Activated T-helper 1 cell treated with anti-CD3 and anti-CD28 coated beads, Interleukin-12 subunit alpha, Interleukin-12 subunit beta, Interleukin-2, Interleukin-4 antibody, amounts not matched to agents 30 ng/mL and 10 ng/mL and 1 ng/mL, durations not matched to agents 14 hours and 24 hours and 36 hours (primary cell): ENCODE data around the gene RPL10A. TPM values are rescaled to one million over a fixed set of nuclear protein-coding genes. Genes with fewer than 3 reads are reported as not detected.
"Not testable (repeated sequence)": the region's sequence is repeated elsewhere in the genome, so short reads cannot be mapped to it uniquely, and the experiment has no call there.

Experiments
- DNase-seq: peaks from one replicate; pipeline ENCODE4 v3.0.0; 2021; ENCODE audit warnings: low spot score
- H3K27ac Mint-ChIP-seq: one replicate; pipeline ENCODE4 v1.8.0; 2021; ENCODE audit warnings: mild to moderate bottlenecking, mixed read lengths
- H3K27me3 Mint-ChIP-seq: one replicate; pipeline ENCODE4 v1.8.0; 2022; ENCODE audit warnings: mild to moderate bottlenecking, moderate library complexity, mixed read lengths; ENCODE audit not compliant: insufficient read depth
- H3K36me3 Mint-ChIP-seq: one replicate; pipeline ENCODE4 v1.8.0; 2021; ENCODE audit warnings: low read depth, mixed read lengths
- H3K4me1 Mint-ChIP-seq: one replicate; pipeline ENCODE4 v1.8.0; 2021; ENCODE audit warnings: low read depth, mixed read lengths
- H3K4me3 Mint-ChIP-seq: one replicate; pipeline ENCODE4 v1.8.0; 2021; ENCODE audit warnings: mild to moderate bottlenecking, moderate library complexity, mixed read lengths
- H3K9me3 Mint-ChIP-seq: one replicate; pipeline ENCODE4 v1.8.0; 2021; ENCODE audit warnings: mixed read lengths
- intact Hi-C: fragments of 100-400 bp; cut with micrococcal nuclease; formaldehyde crosslinking; loops from one replicate; pipeline ENCODE4 v1.15.1; 2024
- total RNA-seq: library from RNA; stranded (reverse); gene quantifications from 2 replicates; pipeline ENCODE4 v1.2.3, GENCODE V29; 2022

RPL10A gene
- 1,580 and 1,584 TPM in 2 replicates for total RNA-seq

GRCh38 chr6:35468181-35468979, at the start of gene RPL10A:
Gene RPL10A, plus strand, starts transcription at chr6:35468401. Its CDS starts 34 bp downstream, at chr6:35468435.
- no peaks in the 10 kb centered on the region for H3K27me3 Mint-ChIP-seq
- intact Hi-C loops: loop anchor here (1.0 to 2.0 kb wide), 7 partner anchors 16 to 209 kb away; partner anchors contain the start of genes DEF6, FANCE, PPARD and TEAD3
- peak; percentile 93 for DNase-seq
- H3K9me3 Mint-ChIP-seq: no peaks in the 10 kb centered on the region
- peak within 1 kb of the TSS; percentile 97 for H3K4me3 Mint-ChIP-seq
- H3K36me3 Mint-ChIP-seq: peaks cover 49% of the 10 kb centered on the region
- H3K4me1 Mint-ChIP-seq: peaks cover 36% of the 10 kb centered on the region
- H3K27ac Mint-ChIP-seq: peak within 1 kb of the TSS; percentile 98

GRCh38 chr6:35419417-35419816, 48.8 kb upstream of the RPL10A start:
- no peaks in the 10 kb centered on the region for H3K27me3 Mint-ChIP-seq

GRCh38 chr6:35419961-35420360, 48.2 kb upstream of the RPL10A start:
- H3K4me3 Mint-ChIP-seq: no peak overlapping the region
- H3K4me1 Mint-ChIP-seq: peaks cover 43% of the 10 kb centered on the region
- no peak for DNase-seq
- H3K27ac Mint-ChIP-seq: peak overlapping the region; percentile 18
- H3K36me3 Mint-ChIP-seq: peaks cover 20% of the 10 kb centered on the region
- H3K27me3 Mint-ChIP-seq: no peaks in the 10 kb centered on the region
- intact Hi-C loops: loop anchor here (2.0 kb wide), 1 partner anchor 29 kb away; no protein-coding TSS in a partner anchor
- H3K9me3 Mint-ChIP-seq: no peaks in the 10 kb centered on the region

More at GRCh38 chr6:35419417-35419816, 48.8 kb upstream of the RPL10A start:
- H3K4me3 Mint-ChIP-seq: no peak overlapping the region
- H3K9me3 Mint-ChIP-seq: no peaks in the 10 kb centered on the region
- peaks cover 23% of the 10 kb centered on the region for H3K36me3 Mint-ChIP-seq
- H3K27ac Mint-ChIP-seq: peak overlapping the region; percentile 18
- H3K4me1 Mint-ChIP-seq: peaks cover 48% of the 10 kb centered on the region
- DNase-seq: peak; percentile 8
- intact Hi-C loops: loop anchor here (2.0 kb wide), 1 partner anchor 29 kb away; no protein-coding TSS in a partner anchor

- H3K27me3 Mint-ChIP-seq: no peaks in the 10 kb centered on the region
- H3K36me3 Mint-ChIP-seq: peaks cover 31% of the 10 kb centered on the region
- intact Hi-C loops: no loop called here
- no peak overlapping the region for H3K27ac Mint-ChIP-seq
- peaks cover 4% of the 10 kb centered on the region for H3K4me1 Mint-ChIP-seq
- peaks cover 18% of the 10 kb centered on the region for H3K9me3 Mint-ChIP-seq
- H3K4me3 Mint-ChIP-seq: no peak overlapping the region
- no peak for DNase-seq
Measured at GRCh38 chr6:35425284-35425683, 42.9 kb upstream of the RPL10A start.

- peaks cover 19% of the 10 kb centered on the region for H3K9me3 Mint-ChIP-seq
- no peaks in the 10 kb centered on the region for H3K27me3 Mint-ChIP-seq
- peak overlapping the region; percentile 22 for H3K27ac Mint-ChIP-seq
- no peak overlapping the region for H3K4me3 Mint-ChIP-seq
- peaks cover 29% of the 10 kb centered on the region for H3K36me3 Mint-ChIP-seq
- intact Hi-C loops: no loop called here
- no peak for DNase-seq
- peaks cover 4% of the 10 kb centered on the region for H3K4me1 Mint-ChIP-seq
Measured at GRCh38 chr6:35426074-35426473, 42.1 kb upstream of the RPL10A start.

GRCh38 chr6:35427435-35427834, 40.8 kb upstream of the RPL10A start:
- DNase-seq: no peak
- H3K27ac Mint-ChIP-seq: no peak overlapping the region
- no peaks in the 10 kb centered on the region for H3K4me1 Mint-ChIP-seq
- H3K9me3 Mint-ChIP-seq: peaks cover 19% of the 10 kb centered on the region
- intact Hi-C loops: no loop called here
- H3K36me3 Mint-ChIP-seq: peaks cover 23% of the 10 kb centered on the region
- no peaks in the 10 kb centered on the region for H3K27me3 Mint-ChIP-seq
- no peak overlapping the region for H3K4me3 Mint-ChIP-seq

- intact Hi-C loops: no loop called here
- no peaks in the 10 kb centered on the region for H3K4me1 Mint-ChIP-seq
- no peaks in the 10 kb centered on the region for H3K27me3 Mint-ChIP-seq
- H3K27ac Mint-ChIP-seq: no peak overlapping the region
- H3K4me3 Mint-ChIP-seq: no peak overlapping the region
- peaks cover 19% of the 10 kb centered on the region for H3K9me3 Mint-ChIP-seq
- peaks cover 23% of the 10 kb centered on the region for H3K36me3 Mint-ChIP-seq
- no peak for DNase-seq
Measured at GRCh38 chr6:35427851-35428321, 40.3 kb upstream of the RPL10A start.

- Mint-ChIP-seq H3K4me3 (no peak overlapping the region), H3K27ac (no peak overlapping the region)
Measured at GRCh38 chr6:35428421-35429149, 39.6 kb upstream of the RPL10A start.

GRCh38 chr6:35429463-35429862, 38.7 kb upstream of the RPL10A start:
- H3K27ac Mint-ChIP-seq: no peak overlapping the region
- DNase-seq: no peak
- no peak overlapping the region for H3K4me3 Mint-ChIP-seq
- intact Hi-C loops: no loop called here
- H3K9me3 Mint-ChIP-seq: peaks cover 19% of the 10 kb centered on the region
- H3K27me3 Mint-ChIP-seq: no peaks in the 10 kb centered on the region
- H3K36me3 Mint-ChIP-seq: peaks cover 23% of the 10 kb centered on the region
- no peaks in the 10 kb centered on the region for H3K4me1 Mint-ChIP-seq

More at GRCh38 chr6:35428421-35429149, 39.6 kb upstream of the RPL10A start:
- Mint-ChIP-seq H3K4me1 (no peaks in the 10 kb centered on the region), H3K36me3 (peaks cover 23% of the 10 kb centered on the region), H3K9me3 (peaks cover 19% of the 10 kb centered on the region), H3K27me3 (no peaks in the 10 kb centered on the region)
- DNase-seq: no peak
- intact Hi-C loops: no loop called here

GRCh38 chr6:35432291-35432690, 35.9 kb upstream of the RPL10A start:
- H3K9me3 Mint-ChIP-seq: peaks cover 19% of the 10 kb centered on the region
- H3K27ac Mint-ChIP-seq: no peak overlapping the region
- no peak for DNase-seq
- no peaks in the 10 kb centered on the region for H3K27me3 Mint-ChIP-seq
- no peaks in the 10 kb centered on the region for H3K4me1 Mint-ChIP-seq
- intact Hi-C loops: no loop called here
- H3K4me3 Mint-ChIP-seq: no peak overlapping the region
- H3K36me3 Mint-ChIP-seq: peaks cover 12% of the 10 kb centered on the region

GRCh38 chr6:35432702-35433101, 35.5 kb upstream of the RPL10A start:
- H3K27ac Mint-ChIP-seq, intact Hi-C loops, H3K4me3 Mint-ChIP-seq, DNase-seq, H3K27me3 Mint-ChIP-seq, H3K4me1 Mint-ChIP-seq: not testable (repeated sequence)
- Mint-ChIP-seq H3K9me3 (peaks cover 19% of the 10 kb centered on the region), H3K36me3 (peaks cover 12% of the 10 kb centered on the region)

- H3K4me1 Mint-ChIP-seq: no peaks in the 10 kb centered on the region
- H3K4me3 Mint-ChIP-seq: no peak overlapping the region
- intact Hi-C loops: no loop called here
- no peaks in the 10 kb centered on the region for H3K36me3 Mint-ChIP-seq
- H3K27me3 Mint-ChIP-seq: no peaks in the 10 kb centered on the region
- H3K27ac Mint-ChIP-seq: no peak overlapping the region
- H3K9me3 Mint-ChIP-seq: peaks cover 2% of the 10 kb centered on the region
- DNase-seq: no peak
Measured at GRCh38 chr6:35435074-35435837, 32.9 kb upstream of the RPL10A start.
